ENCODE data around the gene TBCD.

DNA sequence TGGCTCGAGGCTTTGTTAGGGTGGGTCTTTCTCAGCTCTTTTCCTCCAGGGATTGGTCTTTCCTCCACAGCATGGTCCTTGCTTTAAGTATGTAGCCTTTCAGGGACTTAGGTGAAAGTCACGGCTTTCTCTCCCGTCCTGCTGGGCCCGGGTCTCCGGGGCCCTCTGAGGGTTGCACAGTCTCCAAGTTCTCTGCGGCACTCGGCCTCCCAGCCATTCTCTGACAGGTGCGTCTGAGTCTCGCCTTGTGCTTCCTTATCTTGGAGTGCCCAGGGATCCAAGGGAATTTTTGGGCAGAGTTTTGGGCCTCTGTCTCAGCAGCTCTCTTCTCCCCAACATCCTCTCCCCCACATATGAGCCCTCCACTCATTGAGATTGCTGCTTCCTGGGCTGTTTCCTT, 51.3 kb downstream of the TBCD start:
- TF ChIP-seq, protein P1, sequence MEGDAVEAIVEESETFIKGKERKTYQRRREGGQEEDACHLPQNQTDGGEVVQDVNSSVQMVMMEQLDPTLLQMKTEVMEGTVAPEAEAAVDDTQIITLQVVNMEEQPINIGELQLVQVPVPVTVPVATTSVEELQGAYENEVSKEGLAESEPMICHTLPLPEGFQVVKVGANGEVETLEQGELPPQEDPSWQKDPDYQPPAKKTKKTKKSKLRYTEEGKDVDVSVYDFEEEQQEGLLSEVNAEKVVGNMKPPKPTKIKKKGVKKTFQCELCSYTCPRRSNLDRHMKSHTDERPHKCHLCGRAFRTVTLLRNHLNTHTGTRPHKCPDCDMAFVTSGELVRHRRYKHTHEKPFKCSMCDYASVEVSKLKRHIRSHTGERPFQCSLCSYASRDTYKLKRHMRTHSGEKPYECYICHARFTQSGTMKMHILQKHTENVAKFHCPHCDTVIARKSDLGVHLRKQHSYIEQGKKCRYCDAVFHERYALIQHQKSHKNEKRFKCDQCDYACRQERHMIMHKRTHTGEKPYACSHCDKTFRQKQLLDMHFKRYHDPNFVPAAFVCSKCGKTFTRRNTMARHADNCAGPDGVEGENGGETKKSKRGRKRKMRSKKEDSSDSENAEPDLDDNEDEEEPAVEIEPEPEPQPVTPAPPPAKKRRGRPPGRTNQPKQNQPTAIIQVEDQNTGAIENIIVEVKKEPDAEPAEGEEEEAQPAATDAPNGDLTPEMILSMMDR (conservative IDR thresholded peaks at IDR 0.05 in 1 of 2, IDR thresholded peaks at IDR 0.05 in 1 of 2; ENCODE audit: extremely low read depth in 1 of 2, insufficient read depth in 1 of 2, low read depth in 1 of 2, low read length in 2 of 2), result no peak
- no peak for TF ChIP-seq EZH2 (IDR thresholded peaks at IDR 0.05; ENCODE audit: borderline replicate concordance, low read length)

Measured in mammary epithelial cell (primary cell).